Esophagus muscularis mucosa (tissue), 3 donors: Measurements from ENCODE around the gene CEACAM16.

Experiments used
- POLR2A ChIP-seq: fragments of 450-650 bp; IDR thresholded peaks from one replicate; pipeline ENCODE4 v1.6.1; 2017; ENCODE audit warnings: antibody characterized with exemption, moderate library complexity, mild to moderate bottlenecking, low read depth
- TF ChIP-seq, protein P1 (sequence below), 3 experiments: fragments of 200-600 bp in 2 of 3; fragments of 450-650 bp in 1 of 3; sonication (generic) in 2 of 3; IDR thresholded peaks; one replicate each; pipeline ENCODE4 v1.5.1; 2017 to 2019; ENCODE audit warnings: antibody characterized with exemption in 3 of 3, mild to moderate bottlenecking in 2 of 3, moderate library complexity in 1 of 3

- no peak for TF ChIP-seq POLR2A
- TF ChIP-seq, protein P1, sequence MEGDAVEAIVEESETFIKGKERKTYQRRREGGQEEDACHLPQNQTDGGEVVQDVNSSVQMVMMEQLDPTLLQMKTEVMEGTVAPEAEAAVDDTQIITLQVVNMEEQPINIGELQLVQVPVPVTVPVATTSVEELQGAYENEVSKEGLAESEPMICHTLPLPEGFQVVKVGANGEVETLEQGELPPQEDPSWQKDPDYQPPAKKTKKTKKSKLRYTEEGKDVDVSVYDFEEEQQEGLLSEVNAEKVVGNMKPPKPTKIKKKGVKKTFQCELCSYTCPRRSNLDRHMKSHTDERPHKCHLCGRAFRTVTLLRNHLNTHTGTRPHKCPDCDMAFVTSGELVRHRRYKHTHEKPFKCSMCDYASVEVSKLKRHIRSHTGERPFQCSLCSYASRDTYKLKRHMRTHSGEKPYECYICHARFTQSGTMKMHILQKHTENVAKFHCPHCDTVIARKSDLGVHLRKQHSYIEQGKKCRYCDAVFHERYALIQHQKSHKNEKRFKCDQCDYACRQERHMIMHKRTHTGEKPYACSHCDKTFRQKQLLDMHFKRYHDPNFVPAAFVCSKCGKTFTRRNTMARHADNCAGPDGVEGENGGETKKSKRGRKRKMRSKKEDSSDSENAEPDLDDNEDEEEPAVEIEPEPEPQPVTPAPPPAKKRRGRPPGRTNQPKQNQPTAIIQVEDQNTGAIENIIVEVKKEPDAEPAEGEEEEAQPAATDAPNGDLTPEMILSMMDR (IDR thresholded peaks at IDR 0.05) = no peak
These were observed 6.6 kb upstream of the CEACAM16 start for GRCh38 chr19:44692379-44692721.
